ENCODE data around the gene HMG20A.

HMG20A gene

GRCh38 chr15:77499087-77499760 is 78.5 kb downstream of the HMG20A start:
- DNase-seq (ENCODE audit: low read depth in 2 of 2), result no peak

GRCh38 chr15:77500989-77501388 is 80.3 kb downstream of the HMG20A start:
- no peak for DNase-seq (ENCODE audit: low read depth in 2 of 2)

DNA sequence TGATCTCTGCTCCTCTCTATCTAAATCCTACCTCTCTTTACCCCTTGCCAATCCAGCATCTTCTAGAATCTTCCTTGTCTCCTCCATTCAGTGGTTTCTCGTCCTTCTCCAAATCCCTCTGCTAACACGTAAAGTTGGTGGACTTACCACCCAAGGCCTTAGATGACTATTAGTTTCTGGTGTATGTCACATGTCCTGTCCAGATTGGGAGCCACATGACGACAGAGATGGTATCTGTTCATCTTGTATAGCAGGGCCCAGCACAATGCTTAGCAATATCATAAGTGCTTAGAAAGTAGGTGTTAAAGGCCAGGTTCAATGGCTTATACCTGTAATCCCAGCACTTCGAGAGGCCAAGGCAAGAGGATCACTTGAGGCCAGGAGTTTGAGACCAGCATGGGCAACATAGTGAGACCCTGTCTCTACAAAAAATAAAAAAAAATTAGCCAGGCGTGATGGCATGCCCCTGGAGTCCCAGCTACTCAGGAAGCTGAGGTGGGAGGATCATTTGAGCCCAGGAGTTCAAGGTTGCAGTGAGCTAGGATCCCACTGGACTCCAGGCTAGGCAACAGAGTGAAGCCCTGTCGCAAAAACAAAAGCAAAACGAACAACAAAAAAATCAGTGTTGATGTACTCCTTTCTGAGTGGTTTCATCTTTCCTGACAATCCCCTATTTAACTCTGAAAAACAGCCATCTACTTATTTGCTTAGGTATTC is 81.8 kb downstream of the HMG20A start:
- no peak for DNase-seq (ENCODE audit: low read depth in 2 of 2)

DNA sequence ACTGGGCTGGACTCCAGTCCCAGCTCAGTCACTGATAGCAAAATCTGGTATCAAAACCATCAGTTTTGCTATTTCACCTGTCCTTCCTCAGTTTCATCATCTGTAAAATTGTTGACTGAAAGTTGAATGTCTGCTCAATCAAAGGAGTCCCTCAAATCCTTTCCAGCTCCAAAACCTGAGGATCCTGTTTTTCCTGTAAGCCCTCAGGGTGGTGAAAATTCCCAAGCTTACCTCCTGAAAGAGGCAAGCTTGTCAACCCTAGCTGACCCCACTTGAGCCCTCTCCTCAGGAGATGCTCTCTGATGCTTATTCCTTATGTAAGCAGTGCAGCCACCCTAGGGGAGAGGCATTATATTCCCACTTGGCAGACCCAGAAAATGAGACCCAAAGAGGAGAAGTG is 82.6 kb downstream of the HMG20A start:
- DNase-seq (ENCODE audit: low read depth in 2 of 2), result no peak

GRCh38 chr15:77503764-77504163 is 83.1 kb downstream of the HMG20A start:
- DNase-seq (ENCODE audit: low read depth in 2 of 2), result no peak

GRCh38 chr15:77504306-77504705 is 83.6 kb downstream of the HMG20A start:
- no peak for DNase-seq (ENCODE audit: low read depth in 2 of 2)

GRCh38 chr15:77504871-77505270 is 84.2 kb downstream of the HMG20A start:
- no peak for DNase-seq (ENCODE audit: low read depth in 2 of 2)

- no peak for DNase-seq (ENCODE audit: low read depth in 2 of 2)
Observed at GRCh38 chr15:77505556-77505955, 84.9 kb downstream of the HMG20A start.

- no peak for DNase-seq (ENCODE audit: low read depth in 2 of 2)
Observed at GRCh38 chr15:77506311-77507142, 85.8 kb downstream of the HMG20A start.

- no peak for DNase-seq (ENCODE audit: low read depth in 2 of 2)
Observed at GRCh38 chr15:77507143-77507897, 86.6 kb downstream of the HMG20A start.

DNA sequence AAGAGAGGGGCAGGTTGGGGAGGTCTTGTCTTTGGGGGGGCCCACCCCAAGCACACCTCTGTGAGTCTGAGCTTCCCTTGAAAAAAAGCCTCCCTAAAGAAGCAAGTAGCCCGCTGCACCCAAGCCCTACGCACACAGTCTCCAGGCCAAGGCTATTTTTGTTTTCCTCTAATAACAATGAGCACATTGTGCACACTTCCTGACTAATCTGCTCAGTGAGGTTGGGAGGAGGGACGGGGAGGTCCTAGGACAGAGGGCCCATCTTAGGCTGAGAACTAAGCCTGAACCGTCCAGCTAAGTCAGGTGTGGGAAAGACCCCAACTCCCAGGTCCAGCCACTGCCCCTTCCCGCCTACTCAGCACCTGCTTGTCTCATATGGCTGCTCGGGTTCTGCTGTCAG is 87.2 kb downstream of the HMG20A start:
- no peak for DNase-seq (ENCODE audit: low read depth in 2 of 2)

DNA sequence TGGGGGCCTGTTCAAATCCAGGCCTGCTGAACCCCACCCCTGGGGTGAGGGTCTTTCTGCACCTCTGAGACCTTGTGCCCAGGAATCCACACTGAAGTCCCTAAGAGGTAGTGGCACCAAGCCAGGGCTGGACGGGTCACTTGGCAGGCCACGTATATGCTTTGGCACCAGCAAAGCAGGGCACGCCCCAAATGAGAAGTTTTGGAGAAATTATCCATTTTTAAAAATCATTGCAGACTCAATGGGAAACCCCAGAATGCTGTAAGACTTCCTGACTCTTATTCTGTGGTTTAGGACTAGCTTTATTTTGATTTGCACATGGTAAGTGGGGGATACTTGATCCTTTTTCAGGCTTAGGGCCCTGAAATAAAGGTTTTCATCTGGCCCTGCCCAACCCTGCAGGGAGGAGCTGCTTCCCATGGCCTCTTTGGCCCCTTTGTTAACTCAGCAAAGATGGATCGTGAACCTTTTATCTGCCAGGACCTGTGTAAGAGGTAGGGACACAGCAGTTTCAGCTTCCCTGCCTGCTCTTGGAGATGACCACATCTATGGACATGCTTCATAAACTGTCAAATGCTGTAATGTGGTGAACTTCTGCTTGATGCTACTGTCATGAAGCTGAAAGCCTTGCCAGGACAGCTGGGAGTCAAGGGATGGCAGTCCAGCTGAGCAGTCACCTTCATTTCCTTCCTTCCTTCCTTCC is 88.0 kb downstream of the HMG20A start:
- DNase-seq (ENCODE audit: low read depth in 2 of 2), result no peak

GRCh38 chr15:77510066-77511057 is 89.7 kb downstream of the HMG20A start:
- DNase-seq (ENCODE audit: low read depth in 2 of 2), result no peak

- DNase-seq (ENCODE audit: low read depth in 2 of 2), result no peak
Observed at GRCh38 chr15:77511869-77512268, 91.2 kb downstream of the HMG20A start.

GRCh38 chr15:77513226-77513625 is 92.5 kb downstream of the HMG20A start:
- no peak for DNase-seq (ENCODE audit: low read depth in 2 of 2)

- no peak for DNase-seq (ENCODE audit: low read depth in 2 of 2)
Observed at GRCh38 chr15:77514641-77515402, 94.1 kb downstream of the HMG20A start.

GRCh38 chr15:77515613-77516012 is 94.9 kb downstream of the HMG20A start:
- no peak for DNase-seq (ENCODE audit: low read depth in 2 of 2)

DNA sequence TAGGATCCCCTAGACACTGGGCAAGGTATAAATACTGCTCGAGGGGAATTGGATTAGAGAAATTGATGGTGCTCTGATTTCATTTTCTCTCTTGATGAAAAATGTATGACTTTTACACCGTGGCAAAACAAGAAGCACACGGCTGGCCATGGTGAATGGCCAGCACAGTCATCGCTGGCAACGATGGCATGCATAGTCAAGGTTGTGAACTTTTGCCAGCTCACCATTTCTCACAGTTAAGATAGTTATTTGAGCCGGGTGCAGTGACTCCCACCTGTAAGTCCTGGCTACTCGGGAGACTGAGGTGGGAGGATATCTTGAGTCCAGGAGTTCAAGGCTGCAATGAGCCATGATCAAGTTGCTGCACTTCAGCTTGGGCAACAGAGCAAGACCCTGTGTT is 95.4 kb downstream of the HMG20A start:
- no peak for DNase-seq (ENCODE audit: low read depth in 2 of 2)

DNA sequence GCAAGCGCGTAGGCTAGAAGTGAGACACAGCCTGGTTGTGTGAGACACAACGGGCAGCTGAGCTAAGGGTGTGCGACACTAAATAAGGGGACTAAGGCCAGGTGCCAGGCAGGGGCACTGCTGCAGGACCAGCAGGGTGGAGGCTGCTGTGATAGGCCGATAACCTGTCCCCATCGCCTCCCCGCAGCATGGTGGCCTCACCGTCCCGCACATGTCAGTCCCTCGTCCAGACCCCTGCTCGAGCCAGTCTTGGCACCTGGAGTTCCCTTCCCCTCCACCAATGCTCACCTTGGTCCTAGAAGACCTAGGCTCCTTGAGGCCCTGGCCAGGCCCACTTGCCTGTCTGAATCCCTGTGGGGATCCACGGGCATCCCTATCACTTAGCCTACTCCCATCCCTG is 96.1 kb downstream of the HMG20A start:
- DNase-seq (ENCODE audit: low read depth in 2 of 2), result no peak
